Stimulated activated naive B cell treated with anti-CD40 and anti-IgM and Interleukin-4, amounts not matched to agents 10 μg/mL and 1 μg/mL and 100 μg/mL, for 72 hours (primary cell): ENCODE data around the gene CEP112.

Experiments used
- ATAC-seq, 2 donors: fragments of 150-1000 bp; cut with Tn5 transposase; replicated peaks; 2 replicates each; pipeline ENCODE4 v1.10.0; 2021; ENCODE audit warnings: moderate library complexity in 1 of 2
- DNase-seq: peaks from one replicate; pipeline ENCODE4 v3.0.0; 2021
- H3K27ac Mint-ChIP-seq: one replicate; pipeline ENCODE4 v1.8.0; 2022; ENCODE audit warnings: mild to moderate bottlenecking, mixed read lengths
- H3K27me3 Mint-ChIP-seq, 2 donors: one replicate each; pipeline ENCODE4 v1.8.0; 2022; ENCODE audit warnings: mixed read lengths in 2 of 2
- H3K36me3 Mint-ChIP-seq, 2 donors: one replicate each; pipeline ENCODE4 v1.8.0; 2022; ENCODE audit warnings: mixed read lengths in 2 of 2, mild to moderate bottlenecking in 1 of 2
- H3K4me1 Mint-ChIP-seq, 2 donors: one replicate each; pipeline ENCODE4 v1.8.0; 2022; ENCODE audit warnings: mixed read lengths in 2 of 2, mild to moderate bottlenecking in 1 of 2
- H3K4me3 Mint-ChIP-seq, 2 donors: one replicate each; pipeline ENCODE4 v1.8.0; 2022; ENCODE audit warnings: mild to moderate bottlenecking in 2 of 2, mixed read lengths in 2 of 2, moderate library complexity in 1 of 2
- H3K9me3 Mint-ChIP-seq, 2 donors: one replicate each; pipeline ENCODE4 v1.8.0; 2022; ENCODE audit warnings: mixed read lengths in 2 of 2, mild to moderate bottlenecking in 1 of 2

Gene CEP112

GRCh38 chr17:65893692-65894279 is 298.1 kb downstream of the CEP112 start:
- DNase-seq (no peak), ATAC-seq (no peak)
- Mint-ChIP-seq H3K4me3 (no peak overlapping the region), H3K9me3 (no peaks in the 10 kb centered on the region), H3K4me1 (peaks cover 2 to 4% of the 10 kb centered on the region in 2 donors), H3K27ac (no peak overlapping the region), H3K27me3 (no peaks in the 10 kb centered on the region), H3K36me3 (no peaks in the 10 kb centered on the region)

GRCh38 chr17:65892912-65893377 is 299.0 kb downstream of the CEP112 start:
- peak overlapping the region; percentile 82 for H3K27ac Mint-ChIP-seq
- peaks cover 2 to 4% of the 10 kb centered on the region in 2 donors for H3K4me1 Mint-ChIP-seq
- H3K27me3 Mint-ChIP-seq: no peaks in the 10 kb centered on the region
- H3K9me3 Mint-ChIP-seq: no peaks in the 10 kb centered on the region
- DNase-seq (no peak), ATAC-seq (peak in 1 of 2 donors; percentile 69)
- no peaks in the 10 kb centered on the region for H3K36me3 Mint-ChIP-seq
- H3K4me3 Mint-ChIP-seq: peak overlapping the region in 1 of 2 donors; percentile 17

GRCh38 chr17:65891231-65891735 is 300.6 kb downstream of the CEP112 start:
- DNase-seq (no peak), ATAC-seq (no peak)
- H3K4me1 Mint-ChIP-seq: peaks cover 2 to 4% of the 10 kb centered on the region in 2 donors

GRCh38 chr17:65888649-65889048 is 303.3 kb downstream of the CEP112 start:
- no peak for DNase-seq

More at GRCh38 chr17:65891231-65891735, 300.6 kb downstream of the CEP112 start:
- Mint-ChIP-seq H3K36me3 (no peaks in the 10 kb centered on the region), H3K27me3 (no peaks in the 10 kb centered on the region), H3K27ac (no peak overlapping the region), H3K9me3 (no peaks in the 10 kb centered on the region), H3K4me3 (no peak overlapping the region)

GRCh38 chr17:65886315-65887245 is 305.4 kb downstream of the CEP112 start:
- Mint-ChIP-seq H3K27me3 (no peaks in the 10 kb centered on the region), H3K27ac (no peak overlapping the region), H3K36me3 (no peaks in the 10 kb centered on the region), H3K9me3 (no peaks in the 10 kb centered on the region), H3K4me3 (no peak overlapping the region), H3K4me1 (no peaks in the 10 kb centered on the region)
- DNase-seq: no peak
- no peak for ATAC-seq

More at GRCh38 chr17:65888649-65889048, 303.3 kb downstream of the CEP112 start:
- Mint-ChIP-seq H3K27ac (no peak overlapping the region), H3K4me1 (peaks cover 2 to 4% of the 10 kb centered on the region in 2 donors), H3K9me3 (no peaks in the 10 kb centered on the region), H3K36me3 (no peaks in the 10 kb centered on the region), H3K27me3 (no peaks in the 10 kb centered on the region), H3K4me3 (no peak overlapping the region)
- ATAC-seq: no peak

GRCh38 chr17:65885541-65886312 is 306.2 kb downstream of the CEP112 start:
- no peaks in the 10 kb centered on the region for H3K4me1 Mint-ChIP-seq
- no peak for ATAC-seq
- no peak overlapping the region for H3K4me3 Mint-ChIP-seq
- H3K36me3 Mint-ChIP-seq: no peaks in the 10 kb centered on the region
- no peaks in the 10 kb centered on the region for H3K27me3 Mint-ChIP-seq
- no peaks in the 10 kb centered on the region for H3K9me3 Mint-ChIP-seq
- no peak for DNase-seq
- H3K27ac Mint-ChIP-seq: no peak overlapping the region

GRCh38 chr17:65876985-65877384 is 314.9 kb downstream of the CEP112 start:
- H3K36me3 Mint-ChIP-seq: peaks cover 3 to 4% of the 10 kb centered on the region in 2 donors
- H3K4me1 Mint-ChIP-seq: no peaks in the 10 kb centered on the region
- H3K27me3 Mint-ChIP-seq: peaks cover 3 to 6% of the 10 kb centered on the region in 2 donors
- no peak overlapping the region for H3K4me3 Mint-ChIP-seq
- peaks cover 0 to 9% of the 10 kb centered on the region in 2 donors for H3K9me3 Mint-ChIP-seq
- ATAC-seq: no peak
- no peak for DNase-seq
- H3K27ac Mint-ChIP-seq: no peak overlapping the region

- H3K36me3 Mint-ChIP-seq: peaks cover 0 to 4% of the 10 kb centered on the region in 2 donors
- H3K4me3 Mint-ChIP-seq: no peak overlapping the region
Observed at GRCh38 chr17:65868881-65869280, 323.1 kb downstream of the CEP112 start.

GRCh38 chr17:65867014-65867413 is 324.9 kb downstream of the CEP112 start:
- Mint-ChIP-seq H3K27me3 (peaks cover 6% of the 10 kb centered on the region in 2 donors), H3K36me3 (peaks cover 0 to 4% of the 10 kb centered on the region in 2 donors), H3K27ac (no peak overlapping the region), H3K4me3 (no peak overlapping the region), H3K4me1 (no peaks in the 10 kb centered on the region), H3K9me3 (peaks cover 3 to 4% of the 10 kb centered on the region in 2 donors)
- no peak for ATAC-seq
- no peak for DNase-seq

More at GRCh38 chr17:65868881-65869280, 323.1 kb downstream of the CEP112 start:
- no peak for DNase-seq
- ATAC-seq: no peak
- H3K27me3 Mint-ChIP-seq: peaks cover 6% of the 10 kb centered on the region in 2 donors
- no peak overlapping the region for H3K27ac Mint-ChIP-seq
- no peaks in the 10 kb centered on the region for H3K4me1 Mint-ChIP-seq
- H3K9me3 Mint-ChIP-seq: peaks cover 3 to 4% of the 10 kb centered on the region in 2 donors

- peaks cover 6 to 10% of the 10 kb centered on the region in 2 donors for H3K27me3 Mint-ChIP-seq
- H3K4me3 Mint-ChIP-seq: no peak overlapping the region
- ATAC-seq: no peak
- H3K36me3 Mint-ChIP-seq: peaks cover 0 to 4% of the 10 kb centered on the region in 2 donors
- H3K27ac Mint-ChIP-seq: no peak overlapping the region
- peaks cover 3 to 4% of the 10 kb centered on the region in 2 donors for H3K9me3 Mint-ChIP-seq
- no peaks in the 10 kb centered on the region for H3K4me1 Mint-ChIP-seq
- no peak for DNase-seq
Observed at GRCh38 chr17:65865715-65866425, 326.1 kb downstream of the CEP112 start.

GRCh38 chr17:65864394-65864793 is 327.5 kb downstream of the CEP112 start:
- H3K9me3 Mint-ChIP-seq: peaks cover 3 to 4% of the 10 kb centered on the region in 2 donors
- no peak for DNase-seq
- no peak overlapping the region for H3K4me3 Mint-ChIP-seq
- H3K27me3 Mint-ChIP-seq: peaks cover 6 to 12% of the 10 kb centered on the region in 2 donors
- H3K36me3 Mint-ChIP-seq: peaks cover 0 to 4% of the 10 kb centered on the region in 2 donors
- H3K4me1 Mint-ChIP-seq: no peaks in the 10 kb centered on the region
- H3K27ac Mint-ChIP-seq: no peak overlapping the region
- no peak for ATAC-seq

- no peaks in the 10 kb centered on the region for H3K4me1 Mint-ChIP-seq
- ATAC-seq (no peak), DNase-seq (no peak)
- no peaks in the 10 kb centered on the region for H3K9me3 Mint-ChIP-seq
- H3K27me3 Mint-ChIP-seq: peaks cover 0 to 7% of the 10 kb centered on the region in 2 donors
- no peak overlapping the region for H3K4me3 Mint-ChIP-seq
- H3K36me3 Mint-ChIP-seq: no peaks in the 10 kb centered on the region
- no peak overlapping the region for H3K27ac Mint-ChIP-seq
Observed at GRCh38 chr17:65857718-65858117, 334.2 kb downstream of the CEP112 start.

GRCh38 chr17:65856865-65857264 is 335.1 kb downstream of the CEP112 start:
- DNase-seq: no peak
- no peak overlapping the region for H3K27ac Mint-ChIP-seq

More at GRCh38 chr17:65856865-65857264, 335.1 kb downstream of the CEP112 start:
- no peaks in the 10 kb centered on the region for H3K36me3 Mint-ChIP-seq
- no peaks in the 10 kb centered on the region for H3K4me1 Mint-ChIP-seq
- ATAC-seq: no peak
- H3K4me3 Mint-ChIP-seq: no peak overlapping the region
- H3K27me3 Mint-ChIP-seq: peaks cover 0 to 7% of the 10 kb centered on the region in 2 donors
- H3K9me3 Mint-ChIP-seq: no peaks in the 10 kb centered on the region
